KMS-11 (cell line): ENCODE measurements around the gene ROBO3.

Experiments
- H2AFZ ChIP-seq: fragments of 200-600 bp; sonication (generic); 2 replicates; pipeline ENCODE4 v1.6.1; 2016; ENCODE audit warnings: antibody characterized with exemption, mixed run types, low read depth
- H3K27ac ChIP-seq: fragments of 200-600 bp; sonication (generic); 2 replicates; pipeline ENCODE4 v1.6.1; 2016; ENCODE audit warnings: mild to moderate bottlenecking, mixed run types
- H3K27me3 ChIP-seq: fragments of 200-600 bp; sonication (generic); 2 replicates; pipeline ENCODE4 v1.6.1; 2017; ENCODE audit warnings: mild to moderate bottlenecking, low read depth, mixed run types, moderate library complexity; ENCODE audit not compliant: insufficient read depth
- H3K36me3 ChIP-seq: fragments of 200-600 bp; sonication (generic); 2 replicates; pipeline ENCODE4 v1.6.1; 2017; ENCODE audit warnings: mild to moderate bottlenecking, mixed run types; ENCODE audit not compliant: insufficient read depth
- H3K4me1 ChIP-seq: fragments of 200-600 bp; sonication (generic); 2 replicates; pipeline ENCODE4 v1.6.1; 2016; ENCODE audit warnings: mild to moderate bottlenecking, low read depth, mixed run types; ENCODE audit not compliant: poor library complexity, severe bottlenecking
- H3K4me2 ChIP-seq: fragments of 200-600 bp; sonication (generic); 2 replicates; pipeline ENCODE4 v1.7.0; 2016; ENCODE audit warnings: mild to moderate bottlenecking, mixed run types
- H3K4me3 ChIP-seq: fragments of 200-600 bp; sonication (generic); IDR thresholded peaks from 2 replicates; pipeline ENCODE4 v1.6.1; 2017; ENCODE audit warnings: low read depth, low read length, mixed read lengths; ENCODE audit not compliant: insufficient read depth
- H3K79me2 ChIP-seq: fragments of 200-600 bp; sonication (generic); 2 replicates; pipeline ENCODE4 v1.6.1; 2016; ENCODE audit warnings: low read depth, mixed run types; ENCODE audit not compliant: insufficient read depth
- H3K9ac ChIP-seq: fragments of 200-600 bp; sonication (generic); 2 replicates; pipeline ENCODE4 v1.6.1; 2016; ENCODE audit warnings: mild to moderate bottlenecking, mixed run types
- H4K20me1 ChIP-seq: fragments of 200-600 bp; sonication (generic); 2 replicates; pipeline ENCODE4 v1.6.1; 2016; ENCODE audit warnings: mild to moderate bottlenecking, mixed run types; ENCODE audit not compliant: insufficient read depth
- TF ChIP-seq, protein P1 (sequence below): fragments of 200-600 bp; sonication (generic); conservative IDR thresholded peaks from 2 replicates; pipeline ENCODE4 v1.6.1; 2017; ENCODE audit warnings: low read depth, mild to moderate bottlenecking, antibody characterized with exemption, low read length, moderate library complexity, mixed read lengths

Gene ROBO3

DNA sequence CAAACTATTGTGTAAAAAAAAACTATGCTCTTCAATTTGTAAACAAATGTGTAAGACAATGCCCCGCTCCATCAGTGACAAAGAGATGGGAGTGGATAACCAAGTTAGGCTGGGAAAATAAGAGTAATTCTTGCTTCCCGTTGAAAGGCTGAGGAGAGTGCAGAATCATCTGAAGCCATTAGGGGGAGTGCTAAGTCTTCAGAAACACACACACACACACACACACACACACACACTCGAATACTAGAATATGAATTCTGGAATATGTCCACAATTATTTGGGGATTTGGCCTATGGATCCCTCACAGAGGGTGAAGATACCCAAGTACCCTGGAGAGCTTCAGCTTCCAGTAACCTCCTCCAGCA lies 27.8 kb upstream of the ROBO3 start:
- Histone ChIP-seq H4K20me1 (no peaks in the 10 kb centered on the region), H3K4me3 (no peak overlapping the region), H3K79me2 (no peaks in the 10 kb centered on the region), H3K9ac (no peak overlapping the region), H3K4me1 (peaks cover 7% of the 10 kb centered on the region), H2AFZ (no peak overlapping the region), H3K4me2 (peak overlapping the region; percentile 28; the same call in 1 of the 2 replicates), H3K27ac (peak overlapping the region; percentile 86; the same call in 1 of the 2 replicates), H3K27me3 (no peaks in the 10 kb centered on the region), H3K36me3 (no peaks in the 10 kb centered on the region)
- TF ChIP-seq, protein P1, sequence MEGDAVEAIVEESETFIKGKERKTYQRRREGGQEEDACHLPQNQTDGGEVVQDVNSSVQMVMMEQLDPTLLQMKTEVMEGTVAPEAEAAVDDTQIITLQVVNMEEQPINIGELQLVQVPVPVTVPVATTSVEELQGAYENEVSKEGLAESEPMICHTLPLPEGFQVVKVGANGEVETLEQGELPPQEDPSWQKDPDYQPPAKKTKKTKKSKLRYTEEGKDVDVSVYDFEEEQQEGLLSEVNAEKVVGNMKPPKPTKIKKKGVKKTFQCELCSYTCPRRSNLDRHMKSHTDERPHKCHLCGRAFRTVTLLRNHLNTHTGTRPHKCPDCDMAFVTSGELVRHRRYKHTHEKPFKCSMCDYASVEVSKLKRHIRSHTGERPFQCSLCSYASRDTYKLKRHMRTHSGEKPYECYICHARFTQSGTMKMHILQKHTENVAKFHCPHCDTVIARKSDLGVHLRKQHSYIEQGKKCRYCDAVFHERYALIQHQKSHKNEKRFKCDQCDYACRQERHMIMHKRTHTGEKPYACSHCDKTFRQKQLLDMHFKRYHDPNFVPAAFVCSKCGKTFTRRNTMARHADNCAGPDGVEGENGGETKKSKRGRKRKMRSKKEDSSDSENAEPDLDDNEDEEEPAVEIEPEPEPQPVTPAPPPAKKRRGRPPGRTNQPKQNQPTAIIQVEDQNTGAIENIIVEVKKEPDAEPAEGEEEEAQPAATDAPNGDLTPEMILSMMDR = 0 out of 2 replicates have a peak, but pooled peaks have one; percentile 46

DNA sequence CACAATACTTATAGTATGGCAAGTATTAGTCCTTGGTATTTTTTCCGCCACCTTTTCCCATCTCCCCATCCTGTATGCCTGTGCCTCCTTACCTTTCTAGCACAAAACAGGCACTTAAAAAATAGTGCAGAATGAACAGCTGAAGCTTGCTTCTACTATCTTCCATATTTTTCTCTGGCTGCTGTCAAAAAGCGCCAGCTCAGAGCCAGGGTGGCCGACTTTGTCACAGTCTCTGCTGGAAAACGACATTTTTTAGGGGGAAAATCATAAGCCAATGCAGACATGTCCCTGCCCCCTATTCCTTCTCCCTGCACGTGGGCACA lies 26.5 kb upstream of the ROBO3 start:
- TF ChIP-seq, protein P1 = no peak
- no peak overlapping the region for H2AFZ ChIP-seq
- H3K36me3 ChIP-seq = no peaks in the 10 kb centered on the region
- no peak overlapping the region for H3K9ac ChIP-seq
- H3K4me3 ChIP-seq = no peak overlapping the region
- no peaks in the 10 kb centered on the region for H3K27me3 ChIP-seq
- H3K4me2 ChIP-seq = no peak overlapping the region
- peaks cover 7% of the 10 kb centered on the region for H3K4me1 ChIP-seq
- H4K20me1 ChIP-seq = no peaks in the 10 kb centered on the region
- no peak overlapping the region for H3K27ac ChIP-seq
- no peaks in the 10 kb centered on the region for H3K79me2 ChIP-seq

DNA sequence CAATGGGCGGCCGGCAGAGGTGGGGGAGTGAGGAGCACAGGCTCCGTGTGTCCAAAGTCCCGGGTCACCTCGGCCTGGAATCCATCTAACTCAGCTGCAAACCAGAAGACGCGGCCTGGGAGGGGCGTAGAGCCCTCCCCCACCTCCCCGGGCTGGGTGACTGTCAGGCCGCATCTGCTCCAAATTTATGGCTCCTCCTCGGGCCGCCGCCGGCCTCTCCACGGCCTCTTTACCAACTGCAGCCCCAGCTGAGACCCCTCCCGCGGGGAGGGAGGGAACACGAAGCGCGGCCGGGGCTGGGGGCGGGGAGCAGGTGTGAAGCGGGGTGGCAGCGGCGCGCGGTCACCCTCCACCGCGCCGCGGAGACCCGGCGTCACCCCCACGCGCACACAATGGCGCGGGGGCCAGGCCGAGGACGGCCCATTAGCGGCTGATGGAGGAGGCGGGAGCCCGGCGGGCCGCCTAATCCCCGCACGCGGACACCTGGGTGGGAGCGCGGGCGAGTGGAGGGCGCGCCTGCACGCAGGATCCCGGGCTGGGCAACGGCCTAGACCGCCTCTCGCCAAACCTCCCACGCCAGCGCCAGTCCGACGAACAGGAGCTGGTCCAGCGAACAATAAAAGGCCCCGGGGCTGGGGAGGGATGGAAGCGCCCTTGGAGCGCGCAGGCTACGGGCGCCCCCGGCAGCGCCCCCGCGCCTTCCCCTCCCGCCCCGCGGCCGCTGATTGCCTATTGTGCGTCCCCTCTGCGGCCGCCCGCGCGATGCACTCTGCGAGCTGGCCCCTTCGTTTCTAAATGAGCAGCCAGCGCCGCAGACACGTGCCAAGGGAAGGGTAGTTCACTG lies 25.9 kb upstream of the ROBO3 start:
- TF ChIP-seq, protein P1 = no peak
- H3K4me2 ChIP-seq = no peak overlapping the region
- H3K79me2 ChIP-seq = no peaks in the 10 kb centered on the region
- no peak overlapping the region for H3K4me3 ChIP-seq
- H3K4me1 ChIP-seq = peaks cover 7% of the 10 kb centered on the region
- no peaks in the 10 kb centered on the region for H3K27me3 ChIP-seq
- no peaks in the 10 kb centered on the region for H4K20me1 ChIP-seq
- no peak overlapping the region for H3K9ac ChIP-seq
- no peak overlapping the region for H3K27ac ChIP-seq
- H2AFZ ChIP-seq = no peak overlapping the region
- H3K36me3 ChIP-seq = no peaks in the 10 kb centered on the region

DNA sequence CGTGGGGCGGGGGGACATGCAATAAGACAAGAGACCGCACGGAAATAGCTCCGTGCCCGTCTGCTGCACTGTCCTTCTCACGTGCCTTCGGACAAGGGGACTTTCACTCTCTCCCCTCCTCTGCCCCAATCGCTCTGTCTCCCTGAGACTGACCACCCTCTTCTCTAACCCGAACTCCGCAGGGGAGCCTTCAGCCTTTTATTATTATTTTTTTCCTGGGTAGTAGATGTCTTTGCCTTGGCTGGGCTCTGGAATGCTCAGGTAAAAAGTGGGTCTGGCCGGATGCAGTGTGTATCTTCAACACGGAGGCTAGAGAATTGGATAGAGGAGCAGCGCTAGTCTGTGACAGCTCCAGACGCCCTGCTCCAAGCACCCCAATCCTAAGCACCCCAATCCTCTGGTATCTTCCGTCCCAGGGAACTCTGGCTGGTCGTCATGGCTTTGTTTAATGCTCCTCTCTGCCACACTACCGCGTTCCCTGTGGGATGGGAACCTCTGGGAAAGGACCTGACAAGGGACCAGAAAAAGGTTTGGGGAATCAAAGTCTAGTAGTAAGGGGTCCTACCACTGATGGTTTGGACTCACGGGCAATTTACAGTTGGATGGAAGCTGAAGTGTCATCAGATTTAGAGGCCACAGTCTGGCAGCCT lies 25.1 kb upstream of the ROBO3 start:
- Histone ChIP-seq H3K27ac (no peak overlapping the region), H3K4me3 (no peak overlapping the region), H4K20me1 (no peaks in the 10 kb centered on the region), H3K36me3 (no peaks in the 10 kb centered on the region), H3K27me3 (no peaks in the 10 kb centered on the region), H3K4me1 (peaks cover 7% of the 10 kb centered on the region), H3K9ac (no peak overlapping the region), H3K79me2 (no peaks in the 10 kb centered on the region), H3K4me2 (no peak overlapping the region), H2AFZ (no peak overlapping the region)
- TF ChIP-seq, protein P1 = no peak
